ENCODE results near the gene SYNGAP1. TPM values are rescaled to one million over a fixed set of nuclear protein-coding genes. Genes with fewer than 3 reads are reported as not detected.

SYNGAP1 gene
- total RNA-seq, 2 donors from 2014 or later, result 6.1 to 24.8 TPM

DNA sequence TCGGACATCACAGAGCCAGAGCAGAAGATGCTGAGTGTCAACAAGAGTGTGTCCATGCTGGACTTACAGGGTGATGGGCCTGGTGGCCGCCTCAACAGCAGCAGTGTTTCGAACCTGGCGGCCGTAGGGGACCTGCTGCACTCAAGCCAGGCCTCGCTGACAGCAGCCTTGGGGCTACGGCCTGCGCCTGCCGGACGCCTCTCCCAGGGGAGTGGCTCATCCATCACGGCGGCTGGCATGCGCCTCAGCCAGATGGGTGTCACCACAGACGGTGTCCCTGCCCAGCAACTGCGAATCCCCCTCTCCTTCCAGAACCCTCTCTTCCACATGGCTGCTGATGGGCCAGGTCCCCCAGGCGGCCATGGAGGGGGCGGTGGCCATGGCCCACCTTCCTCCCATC is 23.2 kb downstream of the SYNGAP1 start:
- H3K4me3 ChIP-seq, result no peak overlapping the region
- peaks cover 0 to 3% of the 10 kb centered on the region in 2 donors for H3K36me3 ChIP-seq
- H3K9me3 ChIP-seq, result no peaks in the 10 kb centered on the region
- no peaks in the 10 kb centered on the region for H3K27me3 ChIP-seq (replicated peaks; ENCODE audit: insufficient read depth)
- WGBS, result 83% methylated on average over 17 of the region's 17 CpGs
- intact Hi-C loops (cut with DNase I), result no loop called here
- TF ChIP-seq, protein P1, sequence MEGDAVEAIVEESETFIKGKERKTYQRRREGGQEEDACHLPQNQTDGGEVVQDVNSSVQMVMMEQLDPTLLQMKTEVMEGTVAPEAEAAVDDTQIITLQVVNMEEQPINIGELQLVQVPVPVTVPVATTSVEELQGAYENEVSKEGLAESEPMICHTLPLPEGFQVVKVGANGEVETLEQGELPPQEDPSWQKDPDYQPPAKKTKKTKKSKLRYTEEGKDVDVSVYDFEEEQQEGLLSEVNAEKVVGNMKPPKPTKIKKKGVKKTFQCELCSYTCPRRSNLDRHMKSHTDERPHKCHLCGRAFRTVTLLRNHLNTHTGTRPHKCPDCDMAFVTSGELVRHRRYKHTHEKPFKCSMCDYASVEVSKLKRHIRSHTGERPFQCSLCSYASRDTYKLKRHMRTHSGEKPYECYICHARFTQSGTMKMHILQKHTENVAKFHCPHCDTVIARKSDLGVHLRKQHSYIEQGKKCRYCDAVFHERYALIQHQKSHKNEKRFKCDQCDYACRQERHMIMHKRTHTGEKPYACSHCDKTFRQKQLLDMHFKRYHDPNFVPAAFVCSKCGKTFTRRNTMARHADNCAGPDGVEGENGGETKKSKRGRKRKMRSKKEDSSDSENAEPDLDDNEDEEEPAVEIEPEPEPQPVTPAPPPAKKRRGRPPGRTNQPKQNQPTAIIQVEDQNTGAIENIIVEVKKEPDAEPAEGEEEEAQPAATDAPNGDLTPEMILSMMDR (IDR thresholded peaks at IDR 0.05), result no peak
- no peak for TF ChIP-seq POLR2A (IDR thresholded peaks at IDR 0.05)
- TF ChIP-seq POLR2AphosphoS5 (IDR thresholded peaks at IDR 0.05), result no peak
- DNase-seq (ENCODE audit: low spot score), result no peak
- no peak overlapping the region for H3K27ac ChIP-seq
- H3K4me1 ChIP-seq (replicated peaks), result no peaks in the 10 kb centered on the region

GRCh38 chr6:33443619-33444504 is 24.0 kb downstream of the SYNGAP1 start:
- H3K36me3 ChIP-seq, result no peaks in the 10 kb centered on the region

GRCh38 chr6:33445119-33445603 is 25.3 kb downstream of the SYNGAP1 start:
- Histone ChIP-seq H3K27ac (no peak overlapping the region), H3K36me3 (no peaks in the 10 kb centered on the region), H3K27me3 (replicated peaks; ENCODE audit: insufficient read depth) (no peaks in the 10 kb centered on the region), H3K4me1 (replicated peaks) (no peaks in the 10 kb centered on the region), H3K4me3 (no peak overlapping the region), H3K9me3 (no peaks in the 10 kb centered on the region)
- intact Hi-C loops (cut with DNase I), result no loop called here
- WGBS, result 84% methylated on average over 3 of the region's 3 CpGs
- no peak for TF ChIP-seq POLR2AphosphoS5 (IDR thresholded peaks at IDR 0.05)
- TF ChIP-seq, protein P1 (IDR thresholded peaks at IDR 0.05), result no peak
- DNase-seq (ENCODE audit: low spot score), result no peak

More at GRCh38 chr6:33443619-33444504, 24.0 kb downstream of the SYNGAP1 start:
- H3K27me3 ChIP-seq (replicated peaks; ENCODE audit: insufficient read depth), result no peaks in the 10 kb centered on the region
- no peak overlapping the region for H3K4me3 ChIP-seq
- intact Hi-C loops (cut with DNase I), result no loop called here
- TF ChIP-seq POLR2AphosphoS5 (IDR thresholded peaks at IDR 0.05) (no peak), POLR2A (IDR thresholded peaks at IDR 0.05) (no peak)
- TF ChIP-seq, protein P1 (IDR thresholded peaks at IDR 0.05), result no peak
- 90% methylated on average over 15 of the region's 18 CpGs for WGBS
- no peak for DNase-seq (ENCODE audit: low spot score)
- no peaks in the 10 kb centered on the region for H3K4me1 ChIP-seq (replicated peaks)
- no peak overlapping the region for H3K27ac ChIP-seq
- no peaks in the 10 kb centered on the region for H3K9me3 ChIP-seq

DNA sequence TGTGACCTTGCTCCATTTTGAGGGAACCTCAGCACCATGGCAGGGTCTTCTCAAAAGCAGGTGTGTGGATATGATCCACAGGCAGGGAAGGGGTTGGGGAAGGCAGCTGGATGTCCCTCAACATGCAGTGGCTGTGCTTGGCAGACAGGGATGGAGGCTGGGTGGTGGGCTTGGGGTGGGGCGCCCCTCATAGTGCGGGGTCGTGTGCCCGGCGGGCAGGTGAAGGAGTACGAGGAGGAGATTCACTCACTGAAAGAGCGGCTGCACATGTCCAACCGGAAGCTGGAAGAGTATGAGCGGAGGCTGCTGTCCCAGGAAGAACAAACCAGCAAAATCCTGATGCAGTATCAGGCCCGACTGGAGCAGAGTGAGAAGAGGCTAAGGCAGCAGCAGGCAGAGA is 26.5 kb downstream of the SYNGAP1 start:
- TF ChIP-seq, protein P1 (IDR thresholded peaks at IDR 0.05), result no peak
- TF ChIP-seq POLR2AphosphoS5 (IDR thresholded peaks at IDR 0.05) (no peak), POLR2A (IDR thresholded peaks at IDR 0.05) (no peak)
- H3K27me3 ChIP-seq (replicated peaks; ENCODE audit: insufficient read depth), result no peaks in the 10 kb centered on the region
- no peak overlapping the region for H3K27ac ChIP-seq
- no peaks in the 10 kb centered on the region for H3K4me1 ChIP-seq (replicated peaks)
- no peak for DNase-seq (ENCODE audit: low spot score)
- no peak overlapping the region for H3K4me3 ChIP-seq
- WGBS, result 88% methylated on average over 10 of the region's 10 CpGs
- no peaks in the 10 kb centered on the region for H3K36me3 ChIP-seq
- intact Hi-C loops (cut with DNase I), result no loop called here
- no peaks in the 10 kb centered on the region for H3K9me3 ChIP-seq

Data from prostate gland (tissue), 2 donors.